GM19193 (cell line): ENCODE data around the gene FABP3.

ENCODE experiments used
- POLR2A ChIP-seq: IDR thresholded peaks from 4 replicates; pipeline ENCODE4 v1.6.1; 2011; ENCODE audit not compliant: insufficient read depth, insufficient read length; ENCODE audit errors: extremely low read depth

FABP3 gene

DNA sequence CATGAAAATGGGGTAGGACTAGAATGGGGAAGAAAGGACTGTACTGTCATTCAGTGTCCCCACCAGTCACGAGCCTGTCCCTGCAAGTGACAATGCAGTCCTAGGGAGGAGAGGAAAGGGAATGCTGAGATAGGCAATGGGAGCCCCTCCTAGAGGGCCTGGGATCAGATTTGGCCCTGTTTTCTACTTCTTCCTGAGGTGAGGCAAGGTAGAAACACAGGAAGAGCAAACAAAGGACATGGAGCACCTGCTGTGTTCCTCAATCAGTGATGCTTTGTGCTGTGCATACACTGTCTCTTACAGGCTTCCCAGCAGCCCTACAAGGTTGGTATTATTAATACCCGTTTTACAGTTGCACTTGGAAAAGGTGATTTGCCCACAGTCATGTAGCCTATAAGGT is 6.1 kb downstream of the FABP3 start:
- no peak for TF ChIP-seq POLR2A

DNA sequence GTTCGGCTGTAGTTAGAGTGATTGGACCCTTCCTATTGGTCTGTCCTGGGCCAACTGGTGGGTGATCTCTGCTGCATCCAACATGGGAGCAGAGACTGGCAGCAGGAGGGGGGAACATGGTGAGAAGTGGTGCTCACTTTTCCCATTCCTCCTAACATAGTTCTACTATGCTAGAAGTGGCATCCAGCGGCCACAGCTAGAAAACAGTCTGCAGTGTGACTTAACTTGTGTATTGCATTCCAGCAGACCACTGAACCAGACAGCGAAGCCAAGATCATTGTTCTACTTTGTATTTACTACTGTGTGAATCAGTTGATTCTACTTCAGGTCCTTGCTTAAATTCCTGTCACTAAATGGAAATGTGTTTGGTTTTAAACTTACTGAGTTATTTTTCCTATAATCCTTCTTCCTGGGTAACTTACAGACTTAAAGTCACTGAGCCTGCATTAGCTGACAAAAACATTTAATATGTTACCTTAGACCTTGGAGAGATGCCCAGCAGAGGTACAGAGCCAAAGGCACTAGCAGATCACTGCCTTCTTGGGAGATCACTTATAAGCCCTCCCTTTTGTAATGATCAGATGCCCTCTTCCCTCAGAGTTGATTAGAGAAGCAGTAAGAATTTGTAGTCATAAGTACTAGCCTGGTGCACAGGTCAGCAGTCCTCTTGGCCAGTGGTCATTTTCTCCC is 8.2 kb downstream of the FABP3 start:
- TF ChIP-seq POLR2A = no peak

DNA sequence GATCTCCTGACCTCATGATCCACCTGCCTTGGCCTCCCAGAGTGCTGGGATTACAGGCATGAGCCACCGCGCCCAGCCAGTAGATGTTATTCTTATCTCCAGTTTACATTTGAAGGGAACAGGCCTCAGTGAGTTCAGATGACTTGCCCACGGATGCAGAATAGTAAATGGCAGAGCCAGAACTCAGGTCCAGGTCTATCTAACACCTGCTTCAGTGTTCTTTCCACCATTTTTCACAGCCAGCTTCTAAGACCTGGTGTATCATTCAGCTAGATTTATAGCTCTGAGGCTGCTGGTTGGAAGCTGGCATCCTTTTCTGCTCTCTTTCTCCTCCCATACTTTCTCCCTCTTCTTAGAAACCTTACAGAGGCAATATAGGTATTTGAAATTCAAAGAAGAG is 10.8 kb downstream of the FABP3 start:
- no peak for TF ChIP-seq POLR2A

DNA sequence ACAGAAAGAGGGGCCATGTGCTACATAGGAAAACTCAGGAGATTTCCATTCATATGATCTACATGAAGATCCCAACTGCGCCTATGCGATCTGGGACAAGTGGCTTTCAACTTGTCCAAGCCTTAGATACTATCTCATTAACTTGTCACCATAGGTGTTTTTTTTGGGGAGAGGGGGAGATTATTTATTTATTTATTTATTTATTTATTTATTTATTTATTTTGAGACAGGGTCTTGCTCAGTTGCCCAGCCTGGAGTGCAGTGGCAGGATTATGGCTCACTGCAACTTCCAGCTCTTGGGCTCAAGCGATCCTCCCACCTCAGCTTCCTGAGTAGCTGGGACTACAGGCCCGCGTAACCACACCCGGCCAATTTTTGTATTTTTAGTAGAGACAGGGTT is 11.3 kb downstream of the FABP3 start:
- no peak for TF ChIP-seq POLR2A

DNA sequence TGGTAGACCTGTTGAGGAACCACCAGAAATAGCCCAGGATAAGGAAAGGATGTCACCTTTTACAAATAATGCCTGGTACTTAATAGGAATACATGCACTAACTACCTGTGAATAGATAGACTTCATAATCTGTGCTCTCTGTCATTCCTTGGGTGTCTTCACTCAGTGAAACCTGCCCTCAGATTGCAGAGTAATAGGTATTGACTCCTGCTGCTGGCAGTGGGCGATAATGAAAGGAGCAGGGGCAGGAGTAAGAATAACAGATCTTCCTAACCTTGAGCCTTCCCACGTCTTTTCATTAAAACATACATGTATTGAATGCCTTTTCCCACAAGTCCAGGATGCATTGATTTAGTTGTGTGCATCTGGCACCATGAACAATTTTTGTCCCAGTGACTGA is 16.4 kb downstream of the FABP3 start:
- no peak for TF ChIP-seq POLR2A

DNA sequence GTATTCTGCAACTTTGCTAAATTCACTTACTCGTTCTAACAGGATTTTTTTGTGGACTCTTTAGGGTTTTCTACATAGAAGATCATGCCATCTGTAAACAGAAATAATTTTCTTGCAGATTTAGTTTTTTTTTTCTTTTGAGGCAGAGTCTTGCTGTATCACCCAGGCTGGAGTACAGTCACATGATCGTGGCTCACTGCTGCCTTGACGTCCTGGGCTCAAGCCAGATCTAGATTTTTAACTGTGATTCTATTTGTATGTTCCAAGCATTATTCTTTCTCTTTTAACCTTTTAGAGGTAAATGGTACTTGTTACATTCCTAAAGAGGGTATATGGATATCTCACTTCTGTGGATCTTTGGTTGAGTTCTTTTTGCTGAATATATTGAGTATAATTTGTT is 18.6 kb downstream of the FABP3 start:
- TF ChIP-seq POLR2A = no peak

DNA sequence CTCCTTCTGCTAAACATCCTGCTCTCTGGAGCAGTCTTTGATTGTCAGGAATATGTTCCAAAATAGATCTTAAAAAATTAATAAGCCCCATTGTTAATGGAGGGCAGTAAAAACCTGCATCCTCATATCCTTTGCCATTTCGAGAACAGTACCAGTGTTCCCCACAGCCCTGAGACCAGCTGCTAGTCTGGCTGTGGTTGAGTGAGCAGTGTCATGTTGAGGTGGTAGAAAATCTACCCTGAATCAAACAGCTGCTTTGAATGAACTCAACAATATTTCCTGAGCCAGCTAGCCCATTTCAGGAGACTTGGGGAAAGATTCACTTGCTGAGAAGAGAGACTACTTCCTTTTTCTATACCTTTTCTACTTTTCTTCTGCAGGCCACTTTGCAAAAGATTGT is 24.4 kb downstream of the FABP3 start:
- TF ChIP-seq POLR2A = no peak

DNA sequence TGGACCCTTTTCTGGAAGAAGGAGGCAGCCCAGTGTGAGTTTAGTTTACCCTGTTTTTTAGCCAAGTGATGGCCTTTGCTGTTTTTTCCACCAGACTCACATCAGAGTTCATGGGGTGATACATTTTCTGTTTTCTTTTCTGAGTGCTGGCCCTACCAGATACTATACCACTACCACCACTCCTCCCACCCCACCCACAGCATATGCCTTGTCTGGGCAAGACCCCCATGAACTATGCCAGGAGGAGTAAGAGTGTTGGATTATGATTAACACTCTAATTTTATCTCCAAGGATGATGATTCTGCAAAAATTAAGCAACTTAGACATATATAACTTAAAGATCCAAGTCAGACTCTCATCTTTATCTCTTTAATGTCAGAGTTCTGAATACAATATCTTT is 26.1 kb downstream of the FABP3 start:
- TF ChIP-seq POLR2A = no peak

DNA sequence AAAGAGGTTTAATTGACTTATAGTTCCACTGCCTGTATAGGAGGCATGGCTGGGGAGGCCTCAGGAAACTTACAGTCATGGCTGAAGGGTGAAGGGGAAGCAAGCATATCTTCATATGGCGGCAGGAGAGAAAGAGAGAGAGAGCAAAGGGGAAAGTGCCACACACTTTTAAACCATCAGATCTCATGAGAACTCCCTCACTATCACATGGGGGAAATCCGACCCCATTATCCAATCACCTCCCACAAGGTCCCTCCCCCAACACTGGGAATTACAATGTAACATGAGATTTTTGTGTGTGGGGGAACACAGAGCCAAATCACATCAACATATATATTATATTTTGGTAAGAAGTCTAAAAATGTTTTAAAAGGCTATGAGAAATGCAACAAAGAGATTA is 27.2 kb downstream of the FABP3 start:
- no peak for TF ChIP-seq POLR2A

DNA sequence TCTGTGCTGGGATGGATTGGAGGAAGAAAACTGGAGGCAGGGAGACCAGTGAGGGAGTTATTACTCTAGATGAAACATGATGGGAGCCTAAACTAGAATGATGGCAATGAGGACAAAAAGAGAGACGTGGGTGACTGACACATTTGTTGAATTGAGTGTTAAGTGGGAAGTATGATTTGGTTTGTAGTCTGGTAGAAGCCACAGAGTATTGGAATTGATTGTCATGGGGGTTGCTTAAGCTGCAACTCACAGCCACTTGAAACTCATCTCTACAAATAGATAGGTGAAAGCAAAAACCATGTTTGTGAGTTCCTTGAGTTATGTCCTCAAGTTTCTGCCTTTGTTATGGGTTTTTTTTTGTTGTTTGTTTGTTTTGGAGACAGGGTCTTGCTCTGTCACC is 28.4 kb downstream of the FABP3 start:
- TF ChIP-seq POLR2A = no peak

DNA sequence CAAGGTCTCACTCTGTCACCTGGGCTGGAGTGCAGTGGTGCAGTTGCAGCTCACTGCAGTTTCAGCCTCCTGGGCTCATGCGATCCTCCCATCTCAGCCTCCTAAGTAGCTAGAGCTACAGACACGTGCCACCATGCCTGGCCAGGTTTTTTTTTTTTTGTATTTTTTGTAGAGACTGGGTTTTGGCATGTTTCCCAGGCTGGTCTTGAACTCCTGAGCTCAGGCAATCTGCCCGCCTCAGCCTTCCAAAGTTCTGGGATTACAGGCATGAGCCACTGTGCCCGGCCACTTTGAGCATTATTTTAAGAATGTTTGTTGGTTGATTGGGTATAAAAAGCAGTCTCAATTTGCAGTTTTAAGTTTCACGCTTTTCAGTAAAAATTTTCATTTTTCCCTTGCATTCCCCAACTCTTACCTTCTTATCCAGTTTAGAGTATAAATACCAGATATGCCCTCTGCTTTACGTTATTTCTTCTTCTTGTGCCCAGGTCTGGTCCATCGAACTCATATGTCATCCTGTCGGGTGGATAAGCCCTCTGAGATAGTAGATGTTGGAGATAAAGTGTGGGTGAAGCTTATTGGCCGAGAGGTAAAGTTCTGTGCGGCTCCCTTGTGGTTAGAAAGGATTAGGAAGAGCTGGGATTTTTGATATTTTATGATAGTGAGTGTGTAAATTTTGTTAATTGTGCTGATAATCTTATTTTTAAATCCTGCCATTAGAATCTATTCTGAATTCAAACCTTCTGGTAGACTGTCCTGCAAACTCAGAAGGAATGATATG is 36.0 kb downstream of the FABP3 start:
- no peak for TF ChIP-seq POLR2A

DNA sequence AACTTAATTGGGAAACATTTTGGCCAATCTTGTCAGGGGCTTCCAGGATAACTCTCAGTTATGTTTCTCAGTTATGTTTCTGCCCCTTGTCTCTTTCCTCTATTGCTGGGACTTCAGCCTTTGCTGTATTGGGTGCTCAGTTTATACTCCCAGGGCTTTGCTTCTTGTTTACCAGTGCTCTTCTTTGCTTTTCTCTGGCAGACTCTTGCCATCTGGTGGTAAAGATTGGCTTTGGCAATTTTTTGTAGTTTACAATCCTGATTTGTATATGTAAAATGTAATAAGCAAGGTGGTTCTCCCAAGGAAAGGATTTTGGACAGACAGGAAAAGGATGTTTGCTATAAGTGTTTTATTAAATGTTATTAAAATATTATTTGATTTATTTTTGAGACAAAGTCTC is 37.9 kb downstream of the FABP3 start:
- TF ChIP-seq POLR2A = no peak

DNA sequence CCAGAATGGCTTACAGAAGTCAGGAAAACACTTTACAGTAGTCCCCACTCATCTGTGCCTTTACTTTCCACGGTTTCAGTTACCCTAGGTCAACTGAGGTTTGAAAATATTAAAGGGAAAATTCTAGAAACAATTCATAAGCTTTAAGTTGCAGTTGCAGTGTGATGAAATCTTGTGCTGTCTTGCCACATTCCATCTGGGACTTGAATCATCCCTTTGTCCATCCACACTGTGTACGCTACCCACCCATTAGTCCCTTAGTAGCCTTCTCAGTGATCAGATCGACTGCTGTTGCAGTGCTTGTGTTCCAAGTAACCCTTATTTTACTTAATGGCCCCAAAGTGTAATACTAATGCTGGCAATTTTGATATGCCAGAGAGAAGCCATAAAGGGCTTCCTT is 45.5 kb downstream of the FABP3 start:
- TF ChIP-seq POLR2A = no peak

DNA sequence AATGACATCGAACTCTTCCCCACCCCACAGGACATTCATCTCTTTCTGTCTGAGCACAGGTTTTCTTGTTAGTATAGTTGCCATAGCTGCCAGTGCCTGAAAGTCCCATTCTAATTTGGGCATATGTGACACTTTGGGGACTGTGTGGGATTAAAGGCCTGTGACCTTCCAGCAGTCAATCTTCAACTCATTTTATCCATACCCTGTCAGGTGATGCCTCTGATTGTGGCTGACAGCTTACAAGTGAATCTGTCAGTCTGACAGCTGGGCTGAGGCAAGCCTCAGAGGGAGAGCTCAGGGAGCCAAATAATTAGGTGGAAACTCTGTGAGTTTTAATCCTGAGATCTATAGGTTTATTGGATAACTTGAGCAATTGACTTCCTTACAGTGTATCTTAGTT is 46.4 kb downstream of the FABP3 start:
- no peak for TF ChIP-seq POLR2A

DNA sequence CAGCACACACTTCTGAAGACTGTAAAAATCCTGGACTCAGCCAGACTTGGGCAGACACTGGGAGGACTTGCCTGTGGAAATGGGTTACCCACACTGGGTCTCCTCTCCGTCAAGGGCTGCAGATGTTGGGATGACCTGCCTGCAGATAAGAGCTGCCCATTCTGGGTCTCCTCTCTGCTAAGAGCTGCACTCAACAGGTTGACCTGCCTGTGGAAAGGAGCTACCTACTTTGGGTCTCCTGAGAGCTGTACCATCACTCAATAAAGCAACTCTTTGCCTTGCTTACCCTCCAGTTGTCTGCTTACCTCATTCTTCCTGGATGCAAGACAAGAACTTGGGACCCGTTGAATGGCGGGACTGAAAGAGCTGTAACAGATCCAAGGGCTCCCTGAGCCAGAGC is 47.9 kb downstream of the FABP3 start:
- no peak for TF ChIP-seq POLR2A

DNA sequence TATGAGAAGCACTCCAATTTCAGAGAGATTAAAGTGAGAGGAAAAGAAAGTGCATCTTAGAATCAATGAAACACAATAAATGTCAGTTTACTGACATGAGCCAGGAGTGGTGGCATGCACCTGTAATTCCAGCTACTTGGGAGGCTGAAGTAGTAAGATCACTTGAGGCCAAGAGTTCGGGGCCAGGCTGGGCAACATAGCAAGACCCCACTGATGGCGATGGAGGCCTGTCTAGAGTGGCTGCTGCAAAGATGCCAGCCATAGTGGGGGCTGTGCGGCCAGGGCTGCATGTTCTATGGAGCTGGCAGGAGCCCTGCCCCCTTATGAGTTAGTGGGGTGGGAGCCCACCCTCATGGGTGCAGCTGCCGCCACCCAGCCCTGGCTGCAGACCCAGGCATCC is 48.8 kb downstream of the FABP3 start:
- no peak for TF ChIP-seq POLR2A
